GM18519 (cell line): Measurements from ENCODE around the gene ALDH3A1.

ENCODE experiments used
- ATAC-seq: cut with Tn5 transposase; IDR thresholded peaks from one replicate; pipeline ENCODE4 v1.9.1; 2021; ENCODE audit warnings: mild to moderate bottlenecking, moderate library complexity; ENCODE audit not compliant: unreplicated experiment, low FRiP score

ALDH3A1 gene

GRCh38 chr17:19760746-19761145 lies 12.6 kb upstream of the ALDH3A1 start:
- no peak for ATAC-seq

DNA sequence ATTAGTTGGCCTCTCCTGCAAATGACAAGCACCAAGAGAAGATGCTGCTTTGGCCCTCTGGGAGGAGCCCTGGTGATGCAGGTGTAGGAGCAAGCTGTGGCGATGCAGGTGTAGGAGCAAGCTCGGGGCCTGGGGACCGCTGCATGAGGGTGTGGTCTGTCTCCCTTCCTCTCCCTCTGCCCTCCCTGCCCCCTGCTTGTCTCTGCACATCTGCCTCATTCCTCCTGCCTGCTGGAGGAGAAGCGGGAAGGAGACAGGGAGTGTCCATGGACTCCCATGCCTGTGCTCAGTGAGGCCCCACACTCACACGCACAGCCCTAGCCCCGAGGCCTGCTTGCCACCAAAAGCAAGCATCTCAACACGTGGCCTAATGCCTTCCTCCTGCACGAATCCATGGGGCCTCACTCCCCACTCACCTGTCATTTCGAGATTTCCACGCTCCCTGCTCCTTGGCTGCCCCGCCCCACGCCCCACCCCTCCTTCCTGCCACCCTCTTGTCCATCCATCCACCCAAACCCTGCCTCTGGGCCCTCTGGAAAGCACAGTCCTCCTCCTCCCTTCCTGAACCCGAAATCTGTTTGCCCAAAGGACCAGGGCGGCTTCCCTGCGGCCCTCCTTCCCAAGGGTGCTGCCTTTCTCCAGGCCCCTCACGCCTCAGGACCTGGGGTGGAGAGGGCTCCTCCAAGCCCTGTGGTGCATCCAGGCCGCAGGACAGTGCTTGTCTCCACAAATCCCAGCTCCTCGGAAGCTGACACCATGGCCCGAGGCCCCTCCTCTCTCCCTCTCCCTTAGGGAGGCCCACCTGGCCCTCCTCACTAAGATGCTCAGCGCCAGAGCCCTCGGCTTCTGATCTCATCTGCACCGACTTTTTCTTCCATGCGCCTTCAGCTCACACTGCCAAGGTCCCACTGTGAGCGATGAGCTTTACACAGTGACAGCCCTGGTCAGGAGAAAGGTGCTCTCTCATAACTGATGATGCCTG lies 11.8 kb upstream of the ALDH3A1 start:
- no peak for ATAC-seq

- no peak for ATAC-seq
These were observed 9.6 kb upstream of the ALDH3A1 start for GRCh38 chr17:19757536-19758180.

GRCh38 chr17:19756546-19756945 lies 8.4 kb upstream of the ALDH3A1 start:
- no peak for ATAC-seq

DNA sequence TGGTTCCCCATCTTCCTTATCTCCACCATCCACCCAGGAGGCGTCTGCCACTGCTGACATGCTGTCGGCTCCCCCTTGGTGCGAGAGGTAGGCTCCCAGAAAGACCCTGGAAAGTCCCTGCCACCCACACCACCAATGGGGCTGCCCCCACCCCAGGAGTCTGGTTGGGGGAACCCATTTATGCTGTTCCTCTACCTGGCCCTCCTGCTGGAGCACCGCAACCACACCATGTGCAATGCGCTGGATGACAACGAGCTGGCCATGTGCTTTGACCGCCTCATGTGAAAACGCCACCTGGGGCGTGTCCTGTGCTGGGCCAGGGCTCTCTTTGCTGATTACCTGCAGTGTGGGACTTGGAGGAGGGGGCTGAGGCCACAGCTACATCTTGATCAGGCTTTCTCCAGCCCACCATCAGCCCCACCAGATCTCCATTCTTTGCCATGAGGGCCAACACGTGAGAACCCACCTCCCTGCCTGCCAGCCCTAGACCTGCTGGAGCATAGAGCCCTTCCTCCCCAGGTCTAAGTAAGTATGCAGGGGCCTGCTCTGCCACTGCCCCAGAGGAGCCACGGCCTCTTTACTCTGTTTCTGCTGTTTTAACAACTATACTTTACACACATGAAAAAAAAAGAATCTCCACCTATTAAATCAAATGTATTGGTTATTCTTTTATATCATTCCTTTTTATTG lies 7.9 kb upstream of the ALDH3A1 start:
- no peak for ATAC-seq

DNA sequence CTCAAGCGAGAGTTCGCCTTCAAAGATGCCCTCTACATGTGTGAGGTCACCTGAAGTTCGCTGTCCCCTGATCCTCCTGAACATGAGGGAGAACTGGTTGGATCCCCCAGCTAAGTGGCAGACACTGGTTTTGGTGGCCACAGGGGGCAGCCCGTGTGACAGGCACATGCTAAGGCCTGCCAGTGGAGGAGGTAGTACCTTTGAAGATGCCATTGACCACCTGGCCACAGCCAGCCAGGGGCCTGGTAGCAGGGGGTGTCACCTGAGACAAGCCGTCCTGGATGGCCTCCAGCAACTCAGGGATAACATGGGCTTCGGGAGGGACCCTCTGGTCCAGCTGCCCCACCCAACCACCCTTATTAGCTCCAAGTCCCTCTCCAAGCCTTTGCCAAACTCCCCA lies 7.3 kb upstream of the ALDH3A1 start:
- no peak for ATAC-seq

DNA sequence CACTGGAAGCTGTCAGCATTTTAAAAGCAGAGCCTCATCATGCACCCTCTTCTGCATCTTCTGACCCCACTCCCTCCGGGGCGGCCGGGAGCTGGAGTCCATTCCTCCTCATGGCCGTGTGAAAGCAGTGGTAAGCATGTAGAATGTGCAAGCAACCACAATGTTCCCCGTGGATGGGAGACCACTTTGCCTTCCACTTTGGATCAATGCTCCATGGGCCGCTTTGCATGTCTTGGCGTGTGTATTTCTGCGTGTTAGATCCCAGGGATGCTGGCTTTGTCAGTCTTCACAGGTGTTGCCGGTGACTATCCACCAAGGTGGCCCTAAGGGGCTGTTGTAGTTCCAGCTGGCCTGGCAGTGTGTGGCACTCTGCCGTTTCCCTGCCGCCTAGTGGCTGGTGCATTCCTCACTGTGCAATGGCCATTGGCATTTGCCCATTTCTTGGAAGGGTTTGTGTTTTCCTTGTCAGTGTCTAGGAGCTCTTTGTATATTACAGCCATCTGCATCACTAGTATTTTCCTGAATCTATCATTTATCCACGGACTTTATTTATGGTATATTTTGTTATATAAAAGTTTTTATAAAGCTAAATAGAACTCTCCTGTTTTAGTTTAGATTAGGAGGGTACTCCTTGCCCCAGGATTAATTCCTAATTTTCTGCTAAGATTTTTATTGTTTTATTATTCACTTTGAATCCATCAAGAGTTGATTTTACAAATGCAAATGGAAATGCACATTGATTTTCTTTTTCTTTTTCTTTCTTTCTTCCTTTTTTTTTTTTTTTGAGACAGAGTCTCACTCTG lies 5.8 kb upstream of the ALDH3A1 start:
- no peak for ATAC-seq

DNA sequence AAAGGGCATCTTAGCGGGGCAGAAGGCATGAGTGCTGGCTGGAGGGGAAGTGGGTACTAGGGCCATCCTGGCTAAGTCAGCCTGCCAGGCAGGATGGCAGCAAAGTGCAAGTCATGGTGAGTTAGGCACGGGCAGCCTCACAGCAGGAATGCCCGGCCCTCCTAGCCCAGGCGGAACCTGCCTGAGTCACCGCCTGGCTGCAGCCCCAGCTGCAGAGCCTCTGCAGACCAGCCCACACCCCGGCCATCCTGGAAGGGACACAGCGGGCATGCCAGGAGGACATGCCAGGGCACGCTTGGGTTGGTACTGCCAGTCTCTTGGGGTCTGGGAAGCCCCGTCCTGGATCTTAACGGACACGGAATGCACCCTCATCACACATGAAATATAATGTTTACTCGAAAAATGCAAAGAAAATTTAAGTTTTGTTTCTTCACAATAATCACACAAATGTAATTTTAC lies 5.0 kb upstream of the ALDH3A1 start:
- ATAC-seq: no peak

DNA sequence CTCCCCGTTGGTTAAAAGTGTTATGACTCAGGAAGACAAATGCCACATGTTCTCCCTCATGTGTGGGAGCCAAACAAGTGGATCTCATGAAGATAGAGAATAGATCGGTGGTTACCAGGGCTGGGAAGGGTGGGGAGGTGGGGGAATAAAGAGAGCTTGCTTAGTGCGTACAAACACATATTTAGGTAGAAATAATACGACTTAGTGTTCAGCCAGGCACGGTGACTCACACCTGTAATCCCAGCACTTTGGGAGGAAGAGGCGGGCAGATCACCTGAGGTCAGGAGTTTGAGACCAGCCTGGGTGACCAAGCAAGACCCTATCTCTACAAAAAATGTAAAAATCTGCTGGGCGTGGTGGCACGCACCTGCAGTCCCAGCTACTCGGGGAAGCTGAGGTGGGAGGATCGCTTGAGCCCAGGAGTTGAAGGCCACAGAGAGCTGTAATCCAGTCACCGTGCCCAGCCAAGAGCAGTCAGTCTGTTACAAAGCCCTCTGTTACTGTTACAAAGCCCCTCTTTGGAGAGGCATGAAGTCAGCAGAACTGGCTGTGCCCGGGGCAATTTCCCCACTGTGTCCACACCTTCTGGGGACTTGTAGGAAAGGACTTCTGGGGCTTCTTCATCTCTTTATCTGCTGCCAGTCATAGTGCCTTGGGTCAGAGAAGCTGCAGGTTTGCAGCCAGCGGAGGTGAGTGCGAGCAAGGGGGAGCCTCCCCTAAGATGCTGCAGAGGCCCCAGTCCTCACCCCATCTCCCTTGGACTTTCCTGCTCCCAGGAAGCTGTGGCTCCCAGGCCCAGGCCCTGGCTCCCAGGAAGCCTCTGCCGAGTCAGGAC lies 4.3 kb upstream of the ALDH3A1 start:
- ATAC-seq: no peak

GRCh38 chr17:19750835-19751234 lies 2.7 kb upstream of the ALDH3A1 start:
- ATAC-seq: no peak

DNA sequence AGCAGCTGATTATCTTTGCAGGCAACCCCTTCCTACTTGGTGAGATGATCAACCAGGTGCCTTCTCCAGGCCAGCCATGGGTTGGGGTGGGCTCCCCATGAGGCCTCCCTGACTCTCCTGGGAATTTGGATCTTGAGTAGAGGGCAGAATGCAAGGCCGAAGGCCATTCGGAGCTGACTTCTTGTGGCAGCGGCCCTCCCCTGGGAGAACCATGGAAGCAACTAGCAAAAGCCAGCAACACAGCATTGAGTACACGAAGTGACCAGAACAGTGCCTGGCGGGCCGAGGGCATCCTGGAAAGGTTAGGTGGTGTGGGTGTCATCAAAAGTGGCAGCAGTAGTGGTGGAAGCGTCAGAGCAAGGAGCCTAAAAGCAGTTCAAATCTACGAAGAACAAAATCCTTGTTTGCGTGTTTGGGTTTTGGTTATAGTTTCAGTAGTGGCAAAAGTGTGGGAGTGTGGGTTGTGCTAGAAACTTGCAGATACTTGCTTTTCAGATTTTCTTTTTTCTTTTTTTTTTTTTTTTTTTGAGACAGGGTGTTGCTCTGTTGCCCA lies 2.0 kb upstream of the ALDH3A1 start:
- no peak for ATAC-seq

DNA sequence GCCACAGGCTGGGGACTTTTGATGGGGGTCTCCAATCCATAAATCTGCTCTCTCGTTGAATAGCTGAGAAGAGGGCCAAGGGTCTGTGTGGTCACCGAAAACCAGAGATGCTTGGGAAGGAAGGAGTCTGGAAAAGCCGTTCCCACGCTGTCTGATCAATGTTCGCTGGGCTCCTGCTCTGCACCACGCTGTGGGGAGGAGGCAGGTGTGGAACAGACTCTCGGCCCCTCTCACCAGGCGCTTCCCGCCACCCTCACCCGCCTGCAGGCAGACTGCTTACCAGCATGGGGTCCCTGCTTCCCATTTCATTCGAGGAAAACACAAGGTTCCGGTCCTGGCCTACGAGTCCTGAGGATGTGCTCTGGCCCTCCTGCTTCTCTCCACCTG lies 702 bp upstream of the ALDH3A1 start:
- ATAC-seq: no peak

- ATAC-seq: no peak
These were observed 859 bp downstream of the ALDH3A1 start for GRCh38 chr17:19747159-19747719.

DNA sequence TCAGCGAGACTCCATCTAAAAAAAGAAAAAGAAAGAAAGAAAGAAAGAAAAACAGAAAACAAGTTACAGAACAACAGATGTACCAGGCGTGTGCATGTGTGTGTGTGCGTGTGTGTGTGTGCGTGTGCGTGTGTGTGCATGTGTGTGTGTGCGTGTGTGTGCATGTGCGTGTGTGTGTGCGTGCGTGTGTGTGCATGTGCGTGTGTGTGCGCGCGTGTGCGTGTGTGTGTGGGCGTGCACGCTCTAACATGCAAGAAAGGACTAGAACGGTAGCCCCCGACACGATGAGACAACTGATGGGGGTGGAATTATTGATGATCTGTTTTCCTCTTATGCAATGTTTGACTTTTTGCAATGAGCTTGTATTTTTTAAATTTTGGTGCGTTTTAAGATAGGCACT lies 1.6 kb downstream of the ALDH3A1 start:
- no peak for ATAC-seq

GRCh38 chr17:19744922-19745757 lies 3.0 kb downstream of the ALDH3A1 start:
- no peak for ATAC-seq

- no peak for ATAC-seq
These were observed 3.6 kb downstream of the ALDH3A1 start for GRCh38 chr17:19744492-19744891.

DNA sequence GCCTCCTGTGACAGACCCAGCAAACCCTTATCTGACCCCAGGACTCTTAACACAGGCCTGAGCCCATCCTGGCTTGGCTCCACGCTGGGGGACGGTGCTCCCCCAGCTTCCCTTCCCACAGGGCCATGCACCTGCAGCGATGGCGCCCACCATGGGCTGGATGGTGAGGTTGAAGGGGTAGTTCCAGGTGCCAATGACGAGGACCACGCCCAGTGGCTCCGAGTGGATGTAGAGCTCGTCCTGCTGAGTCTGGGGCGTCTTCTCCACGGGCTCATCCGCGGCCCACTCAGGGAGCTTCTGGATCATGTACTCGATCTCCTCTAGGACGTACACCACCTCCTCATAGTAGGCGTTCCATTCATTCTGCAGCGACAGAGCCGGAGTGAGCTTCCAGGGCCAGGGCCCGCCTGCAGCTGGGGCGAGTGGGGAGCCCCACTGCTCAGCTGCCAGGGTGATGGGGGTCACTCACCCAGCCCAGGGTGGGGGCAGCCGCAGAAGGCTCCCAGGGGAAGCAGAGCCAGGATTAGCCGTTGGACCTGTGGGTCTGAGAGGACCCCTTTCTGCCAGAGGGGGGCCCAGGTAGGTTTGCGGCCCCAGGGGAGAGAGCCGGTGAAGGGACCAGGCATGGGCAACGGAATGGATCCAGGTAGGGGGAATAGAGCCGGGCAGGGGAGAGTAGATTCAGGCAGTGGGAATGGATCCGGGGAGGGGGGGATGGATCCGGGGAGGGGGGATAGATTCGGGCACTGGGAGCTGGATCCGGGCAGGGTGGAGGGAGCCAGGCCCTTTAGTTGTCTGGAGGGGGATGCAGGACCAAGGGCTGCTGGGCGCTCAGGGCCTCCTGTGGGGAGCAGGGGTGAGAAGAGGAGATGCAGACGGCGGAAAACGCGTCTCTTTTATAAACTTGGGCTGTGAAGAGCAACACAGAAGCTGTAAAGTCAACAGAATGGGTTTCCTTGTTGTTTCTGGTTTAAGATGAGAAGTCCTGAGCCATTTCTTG lies 4.7 kb downstream of the ALDH3A1 start:
- no peak for ATAC-seq
